Activated CD4-positive, alpha-beta memory T cell treated with anti-CD3 and anti-CD28 coated beads, Interleukin-2, amount 10 ng/mL, durations not matched to agents 7 days and 5 days (primary cell): ENCODE measurements around the gene AGK. TPM values are rescaled to one million over a fixed set of nuclear protein-coding genes. Genes with fewer than 3 reads are reported as not detected.

ENCODE experiments used
- CTCF ChIA-PET: fragments of 350-600 bp; sonication (Branson Sonifier 250); formaldehyde crosslinking; loops from one replicate; lab custom pipeline; 2021; ENCODE audit warnings: antibody characterized with exemption, inconsistent platforms; lab: Charles Lee
- POLR2A ChIA-PET: fragments of 350-600 bp; sonication (Branson Sonifier 250); formaldehyde crosslinking; loops from one replicate; lab custom pipeline; 2021; ENCODE audit warnings: antibody characterized with exemption; lab: Charles Lee
- DNase-seq: peaks from one replicate; pipeline ENCODE4 v3.0.0-alpha.2; 2020
- H3K27ac Mint-ChIP-seq: one replicate; pipeline ENCODE4 v1.8.0; 2021; ENCODE audit warnings: mild to moderate bottlenecking, mixed read lengths
- H3K27me3 Mint-ChIP-seq: one replicate; pipeline ENCODE4 v1.8.0; 2021; ENCODE audit warnings: mixed read lengths
- H3K36me3 Mint-ChIP-seq: one replicate; pipeline ENCODE4 v1.8.0; 2021; ENCODE audit warnings: low read depth, mixed read lengths
- H3K4me1 Mint-ChIP-seq: one replicate; pipeline ENCODE4 v1.8.0; 2021; ENCODE audit warnings: mixed read lengths
- H3K4me3 Mint-ChIP-seq: one replicate; pipeline ENCODE4 v1.8.0; 2021; ENCODE audit warnings: mild to moderate bottlenecking, mixed read lengths
- H3K9me3 Mint-ChIP-seq: one replicate; pipeline ENCODE4 v1.8.0; 2021; ENCODE audit warnings: mixed read lengths
- total RNA-seq, 2 experiments: library from RNA; stranded (reverse); gene quantifications; one replicate each; pipeline ENCODE4 v1.2.3, GENCODE V29; 2021

AGK gene
- total RNA-seq, 2 experiments from 2014 or later, result 46.9 to 50.4 TPM

DNA sequence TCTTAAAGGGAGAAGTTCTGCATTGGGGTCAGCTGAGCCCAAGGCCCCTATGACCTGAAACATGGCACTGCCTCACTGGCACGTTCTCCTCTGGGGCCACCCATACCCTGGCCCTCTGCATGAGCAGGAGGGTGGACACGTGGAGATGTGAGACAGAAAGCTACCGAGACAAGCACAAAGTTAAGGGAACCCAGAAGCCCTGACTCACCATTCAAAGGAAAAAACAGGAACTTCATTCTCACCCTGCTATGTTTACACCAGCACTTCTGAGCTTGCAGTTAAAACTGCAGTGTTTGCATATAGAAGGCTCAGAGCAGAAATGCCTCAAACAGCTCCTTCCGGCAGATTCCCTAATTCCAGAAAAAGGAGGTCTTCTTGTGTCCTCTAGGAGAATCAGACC lies 109.0 kb downstream of the AGK start:
- no peaks in the 10 kb centered on the region for H3K27me3 Mint-ChIP-seq
- H3K4me1 Mint-ChIP-seq, result peaks cover 38% of the 10 kb centered on the region
- POLR2A ChIA-PET, result interaction anchor here (0.7 to 1.4 kb wide), 5 partner anchors 9 to 88 kb away, joined by 3 to 4 read pairs (median 3); partner anchors contain the start of gene SSBP1
- no peak overlapping the region for H3K4me3 Mint-ChIP-seq
- peaks cover 34% of the 10 kb centered on the region for H3K36me3 Mint-ChIP-seq
- CTCF ChIA-PET, result interaction anchor here (1.1 to 1.5 kb wide), 2 partner anchors 78 to 126 kb away, joined by 4 to 8 read pairs; partner anchors contain the start of gene SSBP1
- H3K9me3 Mint-ChIP-seq, result no peaks in the 10 kb centered on the region
- DNase-seq, result no peak
- H3K27ac Mint-ChIP-seq, result peak overlapping the region; percentile 69

GRCh38 chr7:141663081-141663849 lies 112.1 kb downstream of the AGK start:
- DNase-seq, result no peak
- Mint-ChIP-seq H3K9me3 (no peaks in the 10 kb centered on the region), H3K4me3 (no peak overlapping the region), H3K27me3 (no peaks in the 10 kb centered on the region), H3K4me1 (peaks cover 40% of the 10 kb centered on the region), H3K27ac (peak overlapping the region; percentile 50), H3K36me3 (peaks cover 36% of the 10 kb centered on the region)
- ChIA-PET CTCF (interaction anchor here (1.1 to 1.5 kb wide), 2 partner anchors 9 to 75 kb away, joined by 3 to 7 read pairs; partner anchors contain the start of gene SSBP1), POLR2A (interaction anchor here (0.6 kb wide), 1 partner anchor 712 kb away, joined by 3 read pairs; no protein-coding TSS in a partner anchor)

DNA sequence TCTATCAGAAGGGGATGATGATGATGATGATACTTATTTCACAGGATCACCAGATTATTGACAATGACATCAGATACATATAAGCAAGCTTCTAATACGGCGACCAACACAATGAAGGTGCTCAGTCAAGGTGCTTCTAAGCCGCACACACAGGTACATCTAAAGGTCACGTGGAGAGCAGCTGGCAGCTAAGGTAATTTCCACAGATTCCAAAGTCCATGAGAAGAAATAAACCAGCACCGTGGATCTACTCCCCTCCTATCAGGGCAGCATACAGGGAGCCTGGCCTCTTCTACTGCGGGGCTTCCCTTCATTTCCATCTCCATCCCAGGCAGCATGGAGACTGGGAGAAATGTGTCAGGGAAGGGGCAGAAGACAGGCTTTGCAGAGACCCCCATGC lies 113.2 kb downstream of the AGK start:
- ChIA-PET POLR2A (no interaction called here), CTCF (no interaction called here)

GRCh38 chr7:141665208-141666035 lies 114.2 kb downstream of the AGK start:
- POLR2A ChIA-PET, result interaction anchor here (1.2 kb wide), 1 partner anchor 73 kb away, joined by 3 read pairs; the partner anchor contains the start of gene SSBP1
- H3K36me3 Mint-ChIP-seq, result peaks cover 35% of the 10 kb centered on the region
- DNase-seq, result no peak
- H3K4me3 Mint-ChIP-seq, result no peak overlapping the region
- peaks cover 33% of the 10 kb centered on the region for H3K4me1 Mint-ChIP-seq
- H3K27ac Mint-ChIP-seq, result no peak overlapping the region
- no peaks in the 10 kb centered on the region for H3K27me3 Mint-ChIP-seq
- CTCF ChIA-PET, result interaction anchor here (0.5 to 2.1 kb wide), 2 partner anchors 10 to 11 kb away, joined by 4 to 10 read pairs; no protein-coding TSS in a partner anchor
- H3K9me3 Mint-ChIP-seq, result no peaks in the 10 kb centered on the region

More for the DNA sequence above, 113.2 kb downstream of the AGK start:
- H3K4me1 Mint-ChIP-seq, result peaks cover 40% of the 10 kb centered on the region
- no peak overlapping the region for H3K4me3 Mint-ChIP-seq
- peaks cover 38% of the 10 kb centered on the region for H3K36me3 Mint-ChIP-seq
- no peaks in the 10 kb centered on the region for H3K9me3 Mint-ChIP-seq
- H3K27me3 Mint-ChIP-seq, result no peaks in the 10 kb centered on the region
- no peak overlapping the region for H3K27ac Mint-ChIP-seq
- no peak for DNase-seq

- no peak for DNase-seq
- H3K4me1 Mint-ChIP-seq, result peaks cover 28% of the 10 kb centered on the region
- no peaks in the 10 kb centered on the region for H3K27me3 Mint-ChIP-seq
- peaks cover 32% of the 10 kb centered on the region for H3K36me3 Mint-ChIP-seq
- H3K9me3 Mint-ChIP-seq, result no peaks in the 10 kb centered on the region
- POLR2A ChIA-PET, result interaction anchor here (1.2 kb wide), 1 partner anchor 72 kb away, joined by 3 read pairs; the partner anchor contains the start of gene SSBP1
- CTCF ChIA-PET, result interaction anchor here (2.1 kb wide), 1 partner anchor 12 kb away, joined by 10 read pairs; no protein-coding TSS in a partner anchor
- no peak overlapping the region for H3K27ac Mint-ChIP-seq
- no peak overlapping the region for H3K4me3 Mint-ChIP-seq
Measured at GRCh38 chr7:141666071-141666470, 114.9 kb downstream of the AGK start.

- peaks cover 27% of the 10 kb centered on the region for H3K36me3 Mint-ChIP-seq
- H3K27me3 Mint-ChIP-seq, result no peaks in the 10 kb centered on the region
- POLR2A ChIA-PET, result no interaction called here
- peaks cover 8% of the 10 kb centered on the region for H3K4me1 Mint-ChIP-seq
- CTCF ChIA-PET, result interaction anchor here (0.9 to 1.4 kb wide), 3 partner anchors 14 to 69 kb away, joined by 3 to 6 read pairs (median 5); partner anchors contain the start of gene SSBP1
- H3K9me3 Mint-ChIP-seq, result no peaks in the 10 kb centered on the region
- no peak for DNase-seq
- H3K4me3 Mint-ChIP-seq, result no peak overlapping the region
- no peak overlapping the region for H3K27ac Mint-ChIP-seq
Measured at GRCh38 chr7:141668853-141669252, 117.6 kb downstream of the AGK start.

DNA sequence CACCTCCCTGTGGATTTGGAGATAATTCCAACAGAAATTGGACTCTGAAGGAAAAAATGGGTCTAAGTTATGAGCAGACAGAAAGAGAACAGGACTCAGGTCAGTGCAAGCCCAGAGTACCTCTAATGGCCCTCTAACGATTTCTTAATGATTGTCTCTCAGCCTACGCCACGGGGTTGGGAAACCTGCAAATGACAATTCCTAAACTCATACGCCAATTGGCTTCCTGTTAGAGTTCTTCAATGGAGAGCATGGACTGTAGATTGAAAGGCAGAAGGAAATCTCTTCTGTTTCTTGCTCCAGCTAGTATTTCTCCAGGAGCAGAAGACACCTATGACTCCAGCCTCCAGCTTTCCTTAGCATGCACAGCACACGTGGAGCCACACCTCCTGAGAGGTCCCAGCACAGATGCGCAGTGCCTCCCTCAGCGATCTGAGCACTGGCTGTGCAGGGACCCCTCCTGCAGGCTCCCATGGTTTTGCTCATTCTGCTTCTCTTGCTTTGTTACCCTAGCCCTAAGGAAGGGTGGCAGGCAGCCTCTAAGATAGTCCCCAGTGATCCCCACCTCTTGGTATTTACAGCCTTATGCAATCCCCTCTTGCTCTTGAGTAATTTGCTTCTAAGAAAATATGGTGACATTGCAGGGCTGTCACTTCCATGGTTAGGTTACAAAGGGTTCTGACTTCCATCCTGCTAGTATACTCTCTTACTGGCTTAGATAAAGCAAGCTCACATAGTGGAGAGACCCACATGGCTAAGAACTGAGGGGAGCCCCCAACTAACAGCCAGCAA lies 120.7 kb downstream of the AGK start:
- Mint-ChIP-seq H3K36me3 (peaks cover 18% of the 10 kb centered on the region), H3K9me3 (no peaks in the 10 kb centered on the region), H3K27ac (no peak overlapping the region), H3K27me3 (no peaks in the 10 kb centered on the region), H3K4me1 (peaks cover 28% of the 10 kb centered on the region), H3K4me3 (no peak overlapping the region)
- DNase-seq, result no peak
- POLR2A ChIA-PET, result interaction anchor here (1.7 kb wide), 1 partner anchor 31 kb away, joined by 3 read pairs; no protein-coding TSS in a partner anchor
- CTCF ChIA-PET, result interaction anchor here (1.5 kb wide), 1 partner anchor 17 kb away, joined by 3 read pairs; no protein-coding TSS in a partner anchor

DNA sequence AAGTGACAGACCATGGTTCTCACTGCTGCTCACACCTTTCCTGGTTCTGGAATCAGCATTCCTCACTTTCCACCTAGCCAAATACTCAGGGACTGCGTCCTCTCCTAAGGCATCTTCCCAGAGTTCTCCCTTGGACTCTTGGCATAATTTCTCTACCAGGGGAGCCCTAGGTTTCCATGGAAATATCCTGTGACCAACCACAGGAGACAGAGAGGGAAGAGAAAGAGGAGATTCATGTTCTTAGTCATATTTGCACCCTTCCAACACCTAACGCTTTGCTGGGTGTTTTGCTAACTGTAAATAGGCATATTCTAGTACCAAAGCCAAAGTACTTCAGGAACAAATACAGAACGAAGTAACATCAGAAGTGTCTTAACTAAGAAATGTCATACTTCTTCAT lies 122.1 kb downstream of the AGK start:
- POLR2A ChIA-PET, result no interaction called here
- H3K27ac Mint-ChIP-seq, result no peak overlapping the region
- no peaks in the 10 kb centered on the region for H3K9me3 Mint-ChIP-seq
- no peaks in the 10 kb centered on the region for H3K27me3 Mint-ChIP-seq
- no peak overlapping the region for H3K4me3 Mint-ChIP-seq
- CTCF ChIA-PET, result interaction anchor here (0.6 to 1.5 kb wide), 2 partner anchors 9 to 19 kb away, joined by 3 read pairs; no protein-coding TSS in a partner anchor
- peaks cover 18% of the 10 kb centered on the region for H3K36me3 Mint-ChIP-seq
- H3K4me1 Mint-ChIP-seq, result peaks cover 28% of the 10 kb centered on the region
- no peak for DNase-seq

DNA sequence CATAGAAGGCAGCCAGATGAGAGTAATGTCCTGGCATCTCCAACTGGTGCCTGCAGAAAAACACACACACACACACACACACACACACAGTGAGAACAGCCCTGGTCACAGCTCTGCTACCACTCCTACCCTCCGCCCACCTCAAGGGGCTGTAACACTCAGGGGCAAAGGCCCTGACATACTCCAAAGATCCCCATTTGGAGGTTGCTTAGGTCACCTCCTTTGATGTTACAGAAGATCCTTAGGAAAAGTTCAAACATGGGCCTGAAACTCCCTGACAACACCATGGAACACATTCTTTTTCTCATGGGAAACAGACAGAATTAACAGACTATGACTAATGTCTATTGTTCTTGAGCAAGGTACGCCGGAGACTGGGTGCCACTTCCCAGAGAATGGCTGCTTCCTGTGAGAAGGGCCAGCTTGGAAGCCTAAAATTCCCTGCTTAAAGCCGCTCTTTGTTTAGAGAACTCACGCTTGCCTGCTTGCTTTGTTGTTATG lies 123.0 kb downstream of the AGK start:
- no peaks in the 10 kb centered on the region for H3K27me3 Mint-ChIP-seq
- H3K27ac Mint-ChIP-seq, result no peak overlapping the region
- H3K4me3 Mint-ChIP-seq, result no peak overlapping the region
- CTCF ChIA-PET, result interaction anchor here (2.2 to 4.5 kb wide), 2 partner anchors 20 to 63 kb away, joined by 14 to 20 read pairs; partner anchors contain the start of gene SSBP1
- no peaks in the 10 kb centered on the region for H3K9me3 Mint-ChIP-seq
- peaks cover 15% of the 10 kb centered on the region for H3K36me3 Mint-ChIP-seq
- POLR2A ChIA-PET, result interaction anchor here (2.2 kb wide), 1 partner anchor 27 kb away, joined by 8 read pairs; the partner anchor contains the start of gene DENND11
- DNase-seq, result no peak
- peaks cover 37% of the 10 kb centered on the region for H3K4me1 Mint-ChIP-seq

GRCh38 chr7:141674702-141675101 lies 123.5 kb downstream of the AGK start:
- ChIA-PET POLR2A (interaction anchor here (2.0 to 2.2 kb wide), 2 partner anchors 27 to 64 kb away, joined by 8 read pairs; partner anchors contain the start of genes DENND11 and SSBP1), CTCF (interaction anchor here (2.2 to 4.5 kb wide), 2 partner anchors 21 to 63 kb away, joined by 14 to 20 read pairs; partner anchors contain the start of gene SSBP1)
- Mint-ChIP-seq H3K27ac (peak overlapping the region; percentile 70), H3K4me3 (no peak overlapping the region), H3K9me3 (no peaks in the 10 kb centered on the region), H3K36me3 (peaks cover 15% of the 10 kb centered on the region), H3K4me1 (peaks cover 37% of the 10 kb centered on the region), H3K27me3 (no peaks in the 10 kb centered on the region)
- DNase-seq, result no peak

- no peaks in the 10 kb centered on the region for H3K27me3 Mint-ChIP-seq
- no peak for DNase-seq
- peaks cover 46% of the 10 kb centered on the region for H3K4me1 Mint-ChIP-seq
- ChIA-PET POLR2A (interaction anchor here (2.0 to 2.2 kb wide), 2 partner anchors 26 to 63 kb away, joined by 8 read pairs; partner anchors contain the start of genes DENND11 and SSBP1), CTCF (interaction anchor here (0.7 to 4.5 kb wide), 3 partner anchors 15 to 62 kb away, joined by 3 to 20 read pairs (median 14); partner anchors contain the start of gene SSBP1)
- no peak overlapping the region for H3K4me3 Mint-ChIP-seq
- peak overlapping the region; percentile 70 for H3K27ac Mint-ChIP-seq
- peaks cover 21% of the 10 kb centered on the region for H3K36me3 Mint-ChIP-seq
- no peaks in the 10 kb centered on the region for H3K9me3 Mint-ChIP-seq
Measured at GRCh38 chr7:141675436-141676215, 124.4 kb downstream of the AGK start.
